GM23338 (cell line): Measurements from ENCODE around the gene CRISPLD2. TPM values are rescaled to one million over a fixed set of nuclear protein-coding genes. Genes with fewer than 3 reads are reported as not detected.

Source experiments
- ATAC-seq: fragments of 200-7000 bp; cut with Tn5 transposase; 3 replicates; pipeline ENCODE4 v1.9.1; 2020
- DNase-seq: peaks from one replicate; pipeline ENCODE4 v3.0.0-alpha.2; 2015; ENCODE audit warnings: low spot score
- H2AFZ ChIP-seq: fragments of 200-600 bp; sonication (generic); 2 replicates; pipeline ENCODE4 v1.8.0; 2016; ENCODE audit warnings: antibody characterized with exemption, mild to moderate bottlenecking, moderate library complexity
- H3F3A ChIP-seq: fragments of 200-600 bp; sonication (generic); replicated peaks from 2 replicates; pipeline ENCODE4 v1.8.0; 2017; ENCODE audit warnings: antibody characterized with exemption, mixed run types, low read depth
- H3K27ac ChIP-seq: fragments of 200-600 bp; sonication (generic); 2 replicates; pipeline ENCODE4 v1.6.1; 2016; ENCODE audit warnings: low read depth
- H3K27me3 ChIP-seq: fragments of 200-600 bp; sonication (generic); 2 replicates; pipeline ENCODE4 v1.8.0; 2016; ENCODE audit warnings: mild to moderate bottlenecking, mixed run types, moderate library complexity; ENCODE audit not compliant: insufficient read depth
- H3K36me3 ChIP-seq: fragments of 200-600 bp; sonication (generic); 2 replicates; pipeline ENCODE4 v1.8.0; 2016; ENCODE audit warnings: mild to moderate bottlenecking; ENCODE audit not compliant: insufficient read depth
- H3K4me1 ChIP-seq: fragments of 200-600 bp; sonication (generic); 2 replicates; pipeline ENCODE4 v1.8.0; 2016; ENCODE audit warnings: mild to moderate bottlenecking, moderate library complexity; ENCODE audit not compliant: insufficient read depth
- H3K4me2 ChIP-seq: fragments of 200-600 bp; sonication (generic); 2 replicates; pipeline ENCODE4 v1.7.1; 2017; ENCODE audit warnings: mixed run types
- H3K4me3 ChIP-seq: fragments of 200-600 bp; sonication (generic); 2 replicates; pipeline ENCODE4 v1.6.1; 2016; ENCODE audit warnings: mixed run types
- H3K79me2 ChIP-seq: fragments of 200-600 bp; sonication (generic); replicated peaks from 2 replicates; pipeline ENCODE4 v1.8.0; 2017; ENCODE audit warnings: mild to moderate bottlenecking; ENCODE audit not compliant: insufficient read depth
- H3K9me2 ChIP-seq: fragments of 200-600 bp; sonication (generic); 2 replicates; pipeline ENCODE4 v1.8.0; 2017; ENCODE audit not compliant: insufficient read depth
- H4K20me1 ChIP-seq: fragments of 200-600 bp; sonication (generic); replicated peaks from 2 replicates; pipeline ENCODE4 v1.8.0; 2017; ENCODE audit warnings: mild to moderate bottlenecking; ENCODE audit not compliant: insufficient read depth
- H3K27ac Mint-ChIP-seq: 2 replicates; pipeline ENCODE4 v1.8.0; 2020; ENCODE audit warnings: inconsistent platforms, mild to moderate bottlenecking, moderate library complexity, mixed read lengths
- H3K27me3 Mint-ChIP-seq: 3 replicates; pipeline ENCODE4 v1.8.0; 2022; ENCODE audit warnings: low read depth, mild to moderate bottlenecking, moderate library complexity, mixed read lengths, inconsistent platforms; ENCODE audit not compliant: insufficient read depth, poor library complexity
- H3K36me3 Mint-ChIP-seq: 3 replicates; pipeline ENCODE4 v1.8.0; 2021; ENCODE audit warnings: low read depth, mild to moderate bottlenecking, inconsistent platforms, moderate library complexity, mixed read lengths
- H3K4me1 Mint-ChIP-seq: 3 replicates; pipeline ENCODE4 v1.8.0; 2020; ENCODE audit warnings: mild to moderate bottlenecking, inconsistent platforms, mixed read lengths
- H3K4me3 Mint-ChIP-seq: 3 replicates; pipeline ENCODE4 v1.8.0; 2021; ENCODE audit warnings: moderate library complexity, mild to moderate bottlenecking, inconsistent platforms, mixed read lengths
- H3K9me3 Mint-ChIP-seq: 3 replicates; pipeline ENCODE4 v1.8.0; 2020; ENCODE audit warnings: moderate library complexity, mild to moderate bottlenecking, inconsistent platforms, mixed read lengths
- CTCF ChIP-seq, 2 experiments: fragments of 200-600 bp in 1 of 2; sonication (generic) in 1 of 2; conservative IDR thresholded peaks; 2 replicates each; pipeline versions ENCODE4 v1.5.1 to v1.6.1; 2016 to 2017; ENCODE audit warnings: antibody characterized with exemption in 2 of 2, low read depth in 2 of 2, mild to moderate bottlenecking in 2 of 2, moderate library complexity in 1 of 2
- EZH2 ChIP-seq: fragments of 200-600 bp; sonication (generic); IDR thresholded peaks from one replicate; pipeline ENCODE4 v1.8.0; 2017; ENCODE audit warnings: antibody characterized with exemption, mild to moderate bottlenecking, low read depth; ENCODE audit not compliant: unreplicated experiment
- JUNB ChIP-seq: IDR thresholded peaks from one replicate; pipeline ENCODE4 v1.6.1; 2016; ENCODE audit warnings: antibody characterized with exemption; ENCODE audit not compliant: unreplicated experiment
- NANOG ChIP-seq: IDR thresholded peaks from 2 replicates; pipeline ENCODE4 v1.6.1; 2016; ENCODE audit warnings: antibody characterized with exemption, borderline replicate concordance
- POLR2AphosphoS5 ChIP-seq: IDR thresholded peaks from 2 replicates; pipeline ENCODE4 v1.6.1; 2016; ENCODE audit warnings: antibody characterized with exemption, low read depth
- STAT1 ChIP-seq: IDR thresholded peaks from one replicate; pipeline ENCODE4 v1.6.1; 2016; ENCODE audit warnings: antibody characterized with exemption; ENCODE audit not compliant: unreplicated experiment
- ZNF114 ChIP-seq: fragments of 250-450 bp; sonication (Bioruptor Pico); IDR thresholded peaks from 2 replicates; pipeline ENCODE4 v1.5.0; 2020; ENCODE audit warnings: mild to moderate bottlenecking, moderate library complexity
- ZNF331 ChIP-seq: fragments of 250-450 bp; sonication (Bioruptor Pico); IDR thresholded peaks from 2 replicates; pipeline ENCODE4 v1.5.0; 2020; ENCODE audit warnings: low read depth, mild to moderate bottlenecking, moderate library complexity
- ZNF462 ChIP-seq: fragments of 250-450 bp; sonication (Bioruptor Pico); IDR thresholded peaks from 2 replicates; pipeline ENCODE4 v1.5.0; 2020; ENCODE audit warnings: mild to moderate bottlenecking, moderate library complexity
- polyA plus RNA-seq: library from polyadenylated mRNA; unstranded; fragments of >200 nt; fragmentation: Nextera tagmentation; extraction: Ambion mirVana; gene quantifications from 2 replicates; pipeline ENCODE4 v1.2.1, GENCODE V29; 2016
- total RNA-seq: library from RNA; depleted of rRNA; stranded (reverse); fragments of >200 nt; shearing (Covaris generic); gene quantifications from 2 replicates; pipeline ENCODE4 v1.2.3, GENCODE V29; 2014
- TF ChIP-seq, protein P1 (sequence below): IDR thresholded peaks from 2 replicates; pipeline ENCODE4 v1.6.1; 2016; ENCODE audit warnings: antibody characterized with exemption
- TF ChIP-seq, protein P2 (sequence below): IDR thresholded peaks from one replicate; pipeline ENCODE4 v1.6.1; 2018; ENCODE audit warnings: antibody characterized with exemption; ENCODE audit not compliant: unreplicated experiment

Gene CRISPLD2
- total and polyA plus RNA-seq, 2 experiments from 2014 or later: 2.6 to 8.3 TPM

DNA sequence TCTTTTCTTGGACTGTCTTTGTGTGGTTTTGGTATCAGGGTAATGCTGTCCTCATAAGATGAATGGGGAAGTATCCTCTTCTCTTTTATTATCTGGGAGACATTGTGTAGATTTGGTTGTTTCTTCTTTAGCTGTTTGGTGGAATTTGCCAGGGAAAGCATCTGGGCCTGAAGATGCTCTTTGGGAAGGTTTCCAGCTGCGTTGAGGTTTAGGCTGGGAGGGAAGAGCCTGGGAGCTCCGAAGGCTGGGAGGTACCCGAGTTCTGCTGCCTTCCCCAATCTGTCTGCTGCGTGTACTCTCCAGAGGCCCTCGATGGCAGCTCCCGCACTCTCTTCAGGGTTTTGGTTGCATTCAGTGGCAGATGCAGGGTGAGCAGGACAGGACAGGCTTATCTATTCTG is 25.6 kb upstream of the CRISPLD2 start (continued):
- TF ChIP-seq ZNF462 (CRISPR knock-in tag) (no peak), NANOG (no peak), ZNF331 (CRISPR knock-in tag) (no peak), POLR2AphosphoS5 (no peak), STAT1 (no peak)

- DNase-seq: no peak
- H2AFZ ChIP-seq: no peak overlapping the region
- H3K79me2 ChIP-seq: no peaks in the 10 kb centered on the region
- no peaks in the 10 kb centered on the region for H3K9me2 ChIP-seq
- H3K27ac ChIP-seq: no peak overlapping the region
- H3K27me3 Mint-ChIP-seq: peaks cover 5% of the 10 kb centered on the region
- no peak for TF ChIP-seq ZNF114 (CRISPR knock-in tag)
- no peak for TF ChIP-seq STAT1
- no peak for TF ChIP-seq ZNF331 (CRISPR knock-in tag)
- TF ChIP-seq, protein P1, sequence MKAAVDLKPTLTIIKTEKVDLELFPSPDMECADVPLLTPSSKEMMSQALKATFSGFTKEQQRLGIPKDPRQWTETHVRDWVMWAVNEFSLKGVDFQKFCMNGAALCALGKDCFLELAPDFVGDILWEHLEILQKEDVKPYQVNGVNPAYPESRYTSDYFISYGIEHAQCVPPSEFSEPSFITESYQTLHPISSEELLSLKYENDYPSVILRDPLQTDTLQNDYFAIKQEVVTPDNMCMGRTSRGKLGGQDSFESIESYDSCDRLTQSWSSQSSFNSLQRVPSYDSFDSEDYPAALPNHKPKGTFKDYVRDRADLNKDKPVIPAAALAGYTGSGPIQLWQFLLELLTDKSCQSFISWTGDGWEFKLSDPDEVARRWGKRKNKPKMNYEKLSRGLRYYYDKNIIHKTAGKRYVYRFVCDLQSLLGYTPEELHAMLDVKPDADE: no peak
- TF ChIP-seq JUNB: no peak
- TF ChIP-seq CTCF (conservative IDR thresholded peaks at IDR 0.05; ENCODE audit: low read depth in 2 of 2): no peak
- TF ChIP-seq, protein P2, sequence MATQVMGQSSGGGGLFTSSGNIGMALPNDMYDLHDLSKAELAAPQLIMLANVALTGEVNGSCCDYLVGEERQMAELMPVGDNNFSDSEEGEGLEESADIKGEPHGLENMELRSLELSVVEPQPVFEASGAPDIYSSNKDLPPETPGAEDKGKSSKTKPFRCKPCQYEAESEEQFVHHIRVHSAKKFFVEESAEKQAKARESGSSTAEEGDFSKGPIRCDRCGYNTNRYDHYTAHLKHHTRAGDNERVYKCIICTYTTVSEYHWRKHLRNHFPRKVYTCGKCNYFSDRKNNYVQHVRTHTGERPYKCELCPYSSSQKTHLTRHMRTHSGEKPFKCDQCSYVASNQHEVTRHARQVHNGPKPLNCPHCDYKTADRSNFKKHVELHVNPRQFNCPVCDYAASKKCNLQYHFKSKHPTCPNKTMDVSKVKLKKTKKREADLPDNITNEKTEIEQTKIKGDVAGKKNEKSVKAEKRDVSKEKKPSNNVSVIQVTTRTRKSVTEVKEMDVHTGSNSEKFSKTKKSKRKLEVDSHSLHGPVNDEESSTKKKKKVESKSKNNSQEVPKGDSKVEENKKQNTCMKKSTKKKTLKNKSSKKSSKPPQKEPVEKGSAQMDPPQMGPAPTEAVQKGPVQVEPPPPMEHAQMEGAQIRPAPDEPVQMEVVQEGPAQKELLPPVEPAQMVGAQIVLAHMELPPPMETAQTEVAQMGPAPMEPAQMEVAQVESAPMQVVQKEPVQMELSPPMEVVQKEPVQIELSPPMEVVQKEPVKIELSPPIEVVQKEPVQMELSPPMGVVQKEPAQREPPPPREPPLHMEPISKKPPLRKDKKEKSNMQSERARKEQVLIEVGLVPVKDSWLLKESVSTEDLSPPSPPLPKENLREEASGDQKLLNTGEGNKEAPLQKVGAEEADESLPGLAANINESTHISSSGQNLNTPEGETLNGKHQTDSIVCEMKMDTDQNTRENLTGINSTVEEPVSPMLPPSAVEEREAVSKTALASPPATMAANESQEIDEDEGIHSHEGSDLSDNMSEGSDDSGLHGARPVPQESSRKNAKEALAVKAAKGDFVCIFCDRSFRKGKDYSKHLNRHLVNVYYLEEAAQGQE: no peak
- TF ChIP-seq EZH2: no peak
- no peaks in the 10 kb centered on the region for H3K9me3 Mint-ChIP-seq
- H4K20me1 ChIP-seq: no peaks in the 10 kb centered on the region
- no peaks in the 10 kb centered on the region for H3K36me3 Mint-ChIP-seq
- no peak overlapping the region for H3K4me3 Mint-ChIP-seq
- no peaks in the 10 kb centered on the region for H3F3A ChIP-seq
- H3K4me1 ChIP-seq: no peaks in the 10 kb centered on the region
- no peaks in the 10 kb centered on the region for H3K36me3 ChIP-seq
- no peak overlapping the region for H3K4me3 ChIP-seq
- H3K4me1 Mint-ChIP-seq: peaks cover 4% of the 10 kb centered on the region; the same call in 2 of the 3 replicates
- no peaks in the 10 kb centered on the region for H3K27me3 ChIP-seq
- no peak overlapping the region for H3K27ac Mint-ChIP-seq
- no peak for ATAC-seq
- no peak overlapping the region for H3K4me2 ChIP-seq
Observed at GRCh38 chr16:84794626-84795025, 25.2 kb upstream of the CRISPLD2 start.
